Iris pigment epithelial cell (primary cell): ENCODE results near the gene MRPS34.
A peak's percentile ranks its signal among the peaks of the same experiment; 100 is the strongest.

Experiments
- DNase-seq: peaks from one replicate; pipeline ENCODE4 v3.0.0-alpha.2; 2011; ENCODE audit warnings: low read depth

The MRPS34 gene

DNA sequence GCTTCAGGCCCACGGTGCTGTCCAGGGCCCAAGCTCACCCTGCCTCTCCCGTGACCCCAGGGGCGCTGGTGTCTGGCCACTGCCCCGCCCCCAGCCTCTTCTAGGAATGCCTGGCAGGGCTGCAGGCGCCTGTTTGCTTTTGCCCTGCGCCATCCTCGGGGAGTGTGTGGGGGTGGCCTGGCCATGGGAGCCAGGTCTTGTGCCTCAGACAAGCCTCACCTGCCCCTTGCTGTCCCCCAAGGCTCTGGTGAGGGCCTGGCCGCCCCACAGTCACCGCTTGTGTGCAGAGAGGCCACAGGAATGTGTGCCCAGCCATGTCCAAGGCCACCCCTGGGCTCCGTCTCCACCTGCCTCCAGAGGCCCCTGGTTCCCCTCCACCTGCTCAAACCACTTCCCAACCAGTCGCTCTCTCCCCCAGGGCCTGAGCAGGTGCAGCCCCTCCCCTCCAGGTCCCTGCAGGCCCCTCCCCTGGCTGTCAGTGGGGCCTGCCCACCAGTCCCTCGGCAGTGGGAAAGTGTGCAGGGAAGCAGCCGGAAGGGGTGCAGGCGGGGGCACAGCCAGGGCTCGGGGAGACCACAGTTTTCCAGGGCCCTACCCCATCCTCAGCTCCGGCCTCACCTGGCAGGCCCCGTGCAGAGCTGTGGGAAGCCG is 21.4 kb upstream of the MRPS34 start:
- no peak for DNase-seq

DNA sequence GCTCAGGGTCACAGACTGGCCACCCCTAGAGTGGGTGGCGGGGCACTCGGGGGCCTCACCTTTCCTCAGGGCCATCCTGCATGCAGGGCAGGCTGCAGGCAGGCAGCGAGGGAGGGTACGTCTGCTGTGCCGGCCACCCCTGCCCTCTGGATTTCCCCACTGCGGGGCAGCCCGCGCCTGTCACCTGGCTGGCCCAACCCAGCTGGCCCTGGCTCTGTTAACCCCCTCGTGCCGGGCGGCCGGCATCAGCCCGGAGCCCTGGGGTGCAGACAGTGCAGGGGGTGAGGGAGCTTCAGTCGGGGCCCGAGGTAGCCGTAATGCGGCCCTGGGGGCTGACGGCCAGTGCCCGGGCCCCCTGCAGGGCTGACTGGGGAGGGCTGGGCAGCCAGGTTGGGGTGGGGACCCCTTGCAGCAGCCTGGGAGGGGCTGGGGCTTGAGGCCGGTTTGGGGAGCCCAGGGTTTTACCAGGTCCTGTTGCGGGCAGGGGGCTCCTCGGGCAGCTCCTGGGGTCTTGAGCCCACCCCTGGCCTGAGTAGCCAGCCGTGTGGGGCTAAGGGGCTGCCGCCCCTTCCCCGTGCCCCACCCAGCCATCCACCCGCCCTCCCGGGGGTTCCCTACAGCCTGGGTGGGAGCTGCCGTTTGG is 20.8 kb upstream of the MRPS34 start, which contains the start of gene IGFALS:
IGFALS (minus strand) TSS at position 128 of the 643 bp plus-strand sequence; CDS start at position 75, 53 bp downstream.
- DNase-seq = no peak

DNA sequence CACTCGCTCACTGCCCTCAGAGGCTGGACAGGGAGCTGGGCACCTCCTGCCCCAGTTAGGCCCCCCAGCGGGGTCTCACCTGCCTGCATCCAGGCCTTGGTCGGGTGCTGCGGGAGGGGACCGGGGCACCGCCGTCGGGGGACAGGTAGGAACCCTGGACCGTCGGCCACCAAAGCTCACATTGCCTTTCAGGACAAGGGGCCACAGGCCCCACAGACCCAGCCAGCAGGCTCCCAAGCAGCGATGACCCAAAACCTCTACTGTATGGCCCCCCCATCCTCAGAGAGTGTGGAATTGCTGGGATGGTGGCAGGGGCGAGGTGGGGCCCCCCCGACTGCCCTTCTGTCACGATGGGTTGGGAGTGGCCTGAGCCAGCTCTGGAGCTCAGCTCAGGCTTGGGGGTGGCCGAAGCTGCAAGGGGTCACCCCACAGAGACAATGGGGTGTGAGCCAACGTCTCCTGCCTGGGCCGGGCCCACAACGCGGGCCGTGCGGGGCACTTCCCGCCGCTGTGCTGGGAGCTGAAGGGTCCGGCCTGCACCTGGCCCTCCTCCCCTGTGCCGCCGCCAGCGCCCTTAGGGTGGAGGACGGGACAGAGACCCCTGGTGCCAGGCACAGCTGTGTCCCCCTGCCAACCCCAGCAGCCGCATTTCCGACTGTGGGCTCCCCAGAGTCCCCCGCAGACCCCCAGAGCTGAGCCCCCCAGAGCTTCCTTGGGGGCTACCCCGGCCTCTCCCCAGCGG is 20.1 kb upstream of the MRPS34 start:
- DNase-seq = no peak

DNA sequence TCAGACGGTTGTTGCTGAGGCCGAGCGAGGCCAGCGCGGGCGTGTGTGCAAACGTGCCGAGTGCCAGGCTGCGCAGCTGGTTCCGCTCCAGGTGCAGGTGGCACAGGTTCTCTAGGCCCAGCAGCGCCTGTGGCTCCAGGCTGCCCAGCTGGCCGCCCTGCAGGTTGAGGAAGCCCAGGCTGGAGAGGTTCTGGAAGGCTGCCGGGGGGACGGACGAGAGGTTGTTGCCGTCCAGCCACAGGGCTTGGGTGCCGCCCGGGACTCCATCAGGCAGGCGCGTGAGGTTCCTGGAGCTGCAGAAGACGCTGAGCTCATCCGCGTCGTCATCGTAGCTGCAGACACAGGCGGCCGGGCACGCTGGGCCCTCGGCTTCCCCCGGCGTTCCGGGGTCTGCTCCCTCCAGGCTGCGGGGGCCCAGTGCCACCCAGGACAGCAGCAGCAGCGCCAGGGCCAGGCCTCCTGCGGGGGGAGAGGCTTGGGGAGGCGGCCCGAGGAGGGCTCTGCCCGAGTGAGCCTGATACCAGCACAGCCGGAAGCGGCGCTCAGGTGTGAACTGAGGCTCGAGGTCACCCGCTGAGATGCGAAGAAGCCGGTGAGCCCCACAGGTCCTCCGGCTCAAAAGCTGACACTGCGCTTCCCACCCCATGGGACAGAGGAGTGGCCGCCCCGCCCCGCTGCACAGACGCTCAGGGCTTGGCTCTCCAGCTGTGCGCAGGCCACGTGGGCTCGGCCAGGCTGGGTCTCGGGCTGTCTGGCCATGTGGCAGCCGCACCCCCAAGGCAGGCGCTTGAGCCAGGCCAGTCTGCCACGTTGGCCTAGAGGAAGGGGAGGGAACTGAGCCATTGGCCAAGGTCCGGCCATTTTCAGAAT is 19.2 kb upstream of the MRPS34 start:
- DNase-seq = no peak

DNA sequence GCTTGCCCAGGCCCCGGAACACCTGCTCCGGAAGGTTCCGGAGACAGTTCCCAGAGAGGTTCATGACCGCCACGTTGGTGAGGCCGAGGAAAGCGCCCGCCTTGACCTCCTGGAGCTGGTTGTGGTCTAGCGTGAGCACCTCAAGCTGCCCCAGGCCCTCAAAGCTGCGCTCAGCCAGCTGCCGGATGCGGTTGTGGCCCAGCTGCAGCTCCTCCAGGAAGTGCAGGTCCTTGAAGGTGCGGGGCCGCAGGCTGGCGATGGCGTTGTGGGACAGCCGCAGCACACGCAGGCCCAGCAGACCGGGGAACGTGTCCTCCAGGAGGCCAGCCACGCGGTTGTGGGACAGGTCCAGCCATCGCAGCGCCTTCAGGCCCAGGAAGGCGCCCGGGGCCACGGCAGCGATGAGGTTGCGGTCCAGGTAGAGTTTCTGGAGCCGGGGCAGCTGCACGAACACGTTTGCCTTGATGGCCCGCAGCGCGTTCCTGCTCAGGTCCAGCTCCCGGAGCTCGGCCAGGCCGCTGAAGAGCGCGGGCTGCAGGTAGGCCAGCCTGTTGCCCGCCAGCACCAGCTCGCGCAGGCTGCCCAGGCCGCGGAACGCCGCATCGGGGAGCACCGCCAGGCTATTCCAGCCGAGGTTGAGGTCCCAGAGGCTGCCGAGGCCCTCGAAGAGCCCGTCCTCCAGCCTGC is 18.5 kb upstream of the MRPS34 start:
- DNase-seq = no peak

GRCh38 chr16:1790611-1791255 is 17.8 kb upstream of the MRPS34 start:
- no peak for DNase-seq

DNA sequence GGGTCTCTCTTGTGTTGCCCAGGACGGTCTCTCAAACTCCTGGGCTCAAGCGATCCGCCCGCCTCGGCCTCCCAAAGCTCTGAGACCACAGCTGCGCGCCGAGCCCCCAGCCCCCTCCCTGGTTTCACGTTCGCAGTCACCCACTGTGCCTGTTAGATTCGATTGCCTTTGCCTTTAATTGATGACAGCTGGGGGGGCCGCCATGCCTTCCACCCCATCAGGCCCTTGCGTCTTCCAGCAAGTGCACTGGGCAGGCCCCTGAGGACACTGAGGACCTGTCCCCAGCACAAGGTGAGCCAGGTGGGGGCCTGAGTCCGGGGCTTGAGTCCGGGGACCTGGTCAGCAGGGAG is 17.3 kb upstream of the MRPS34 start:
- no peak for DNase-seq

DNA sequence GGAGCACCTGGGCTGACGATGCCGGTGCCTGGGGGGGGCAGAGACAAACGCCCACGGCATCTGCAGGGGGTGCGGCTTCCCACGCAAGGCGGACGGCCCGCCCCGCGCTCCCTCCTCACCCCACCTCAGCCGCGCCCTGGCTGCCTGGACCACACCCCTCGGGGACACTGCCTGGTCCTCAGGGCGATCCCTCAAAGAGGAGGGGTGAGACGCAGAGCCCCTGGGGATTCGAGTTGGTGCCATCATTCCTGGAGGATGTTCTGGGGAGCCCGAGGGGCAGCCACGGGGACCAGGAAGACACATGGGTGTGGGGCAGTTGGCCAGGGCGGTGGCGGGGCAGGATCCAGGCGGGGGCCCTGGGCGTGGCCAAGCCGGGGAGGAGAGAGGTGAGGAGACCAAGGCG is 16.7 kb upstream of the MRPS34 start:
- DNase-seq = no peak

DNA sequence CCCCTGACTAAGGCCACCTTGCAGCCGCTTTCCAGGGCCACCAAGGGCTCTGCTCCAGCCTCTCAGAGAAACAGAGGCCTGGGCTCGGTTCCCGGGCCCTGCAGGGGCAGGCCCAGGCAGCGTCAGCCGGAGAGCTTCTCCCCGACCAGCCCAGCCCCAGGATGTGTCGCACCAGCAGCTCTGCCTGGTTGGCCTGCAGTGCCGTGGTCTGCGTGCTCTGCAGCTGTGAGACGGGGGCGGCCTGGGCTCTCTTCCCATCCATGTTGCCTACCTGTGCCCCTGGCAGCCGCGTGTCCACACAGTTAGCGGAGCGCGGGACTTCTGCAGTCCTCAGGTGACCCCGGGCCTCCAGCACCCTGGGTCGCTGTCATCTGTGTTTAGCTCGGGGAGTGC is 15.8 kb upstream of the MRPS34 start:
- DNase-seq = no peak

DNA sequence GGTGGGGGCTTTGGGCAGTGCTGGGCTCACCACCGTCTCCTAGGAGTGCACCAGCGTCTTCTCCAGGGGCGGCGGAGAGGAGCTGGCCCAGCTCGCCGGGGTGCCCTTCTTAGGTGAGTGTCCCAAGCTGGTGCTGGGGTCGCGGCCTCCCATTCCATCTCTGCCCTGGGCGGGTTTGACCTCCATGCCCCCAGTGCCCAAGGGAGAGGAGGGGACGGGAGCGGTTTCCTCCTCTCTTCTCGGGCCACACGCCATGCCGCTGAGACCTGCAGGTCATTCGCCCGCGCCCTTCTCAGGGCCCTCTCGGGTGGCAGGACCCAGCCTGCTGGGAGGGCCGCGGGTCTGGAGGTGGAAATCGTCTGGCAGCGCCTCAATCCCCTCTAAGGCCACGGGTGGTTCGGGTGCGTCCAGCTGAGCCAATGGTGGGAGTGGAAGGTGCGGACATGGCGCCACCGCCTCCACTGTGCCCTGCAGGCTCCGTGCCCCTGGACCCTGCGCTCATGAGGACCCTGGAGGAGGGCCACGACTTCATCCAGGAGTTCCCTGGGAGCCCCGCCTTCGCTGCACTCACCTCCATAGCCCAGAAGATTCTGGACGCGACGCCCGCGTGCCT is 15.3 kb upstream of the MRPS34 start:
- no peak for DNase-seq

GRCh38 chr16:1787322-1788094 is 14.6 kb upstream of the MRPS34 start:
- no peak for DNase-seq

- DNase-seq = no peak
Observed at GRCh38 chr16:1787056-1787321, 14.1 kb upstream of the MRPS34 start.

GRCh38 chr16:1786242-1787055 is 13.5 kb upstream of the MRPS34 start:
- DNase-seq = no peak

GRCh38 chr16:1785846-1786170 is 12.9 kb upstream of the MRPS34 start:
- no peak for DNase-seq

DNA sequence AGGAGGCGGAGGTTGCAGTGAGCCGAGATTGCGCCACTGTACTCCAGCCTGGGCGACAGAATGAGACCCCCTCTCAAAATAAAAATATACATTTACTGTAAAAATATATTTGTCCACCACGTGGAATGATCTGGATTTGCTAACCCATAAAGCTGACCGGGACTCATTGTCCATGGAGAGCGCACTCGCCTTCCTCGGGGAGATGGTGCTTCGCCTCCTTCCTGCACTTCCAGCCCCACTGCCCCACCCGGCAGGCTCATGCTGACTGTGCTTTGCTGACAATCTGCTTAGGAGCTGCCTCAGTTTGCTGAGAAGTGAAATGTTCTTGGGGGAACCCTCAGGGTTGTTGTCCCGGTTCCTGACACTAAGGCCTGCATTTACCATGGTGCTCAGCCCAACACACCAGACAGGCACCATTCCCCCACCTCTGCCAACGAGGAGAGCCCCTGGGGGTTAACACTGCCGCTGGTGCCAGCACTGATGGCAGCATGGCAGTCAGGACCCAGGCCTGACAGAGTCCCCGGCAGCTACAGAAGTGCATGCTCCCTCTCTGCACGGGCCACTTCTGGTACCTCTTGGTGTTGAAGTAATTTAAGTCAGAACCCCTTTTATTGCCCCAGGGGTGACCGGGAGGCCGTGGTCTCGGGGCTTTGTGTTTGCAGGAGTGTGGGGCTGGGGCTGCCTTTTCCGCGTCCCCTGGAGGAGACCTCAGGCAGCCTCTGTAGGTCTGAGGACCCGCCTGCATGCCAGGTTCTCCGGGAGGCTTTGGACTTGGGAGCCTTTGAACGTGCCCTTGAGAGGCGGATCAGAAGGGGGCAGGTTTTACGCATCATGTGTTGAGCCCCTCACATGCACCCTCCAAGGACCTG is 12.3 kb upstream of the MRPS34 start:
- no peak for DNase-seq

DNA sequence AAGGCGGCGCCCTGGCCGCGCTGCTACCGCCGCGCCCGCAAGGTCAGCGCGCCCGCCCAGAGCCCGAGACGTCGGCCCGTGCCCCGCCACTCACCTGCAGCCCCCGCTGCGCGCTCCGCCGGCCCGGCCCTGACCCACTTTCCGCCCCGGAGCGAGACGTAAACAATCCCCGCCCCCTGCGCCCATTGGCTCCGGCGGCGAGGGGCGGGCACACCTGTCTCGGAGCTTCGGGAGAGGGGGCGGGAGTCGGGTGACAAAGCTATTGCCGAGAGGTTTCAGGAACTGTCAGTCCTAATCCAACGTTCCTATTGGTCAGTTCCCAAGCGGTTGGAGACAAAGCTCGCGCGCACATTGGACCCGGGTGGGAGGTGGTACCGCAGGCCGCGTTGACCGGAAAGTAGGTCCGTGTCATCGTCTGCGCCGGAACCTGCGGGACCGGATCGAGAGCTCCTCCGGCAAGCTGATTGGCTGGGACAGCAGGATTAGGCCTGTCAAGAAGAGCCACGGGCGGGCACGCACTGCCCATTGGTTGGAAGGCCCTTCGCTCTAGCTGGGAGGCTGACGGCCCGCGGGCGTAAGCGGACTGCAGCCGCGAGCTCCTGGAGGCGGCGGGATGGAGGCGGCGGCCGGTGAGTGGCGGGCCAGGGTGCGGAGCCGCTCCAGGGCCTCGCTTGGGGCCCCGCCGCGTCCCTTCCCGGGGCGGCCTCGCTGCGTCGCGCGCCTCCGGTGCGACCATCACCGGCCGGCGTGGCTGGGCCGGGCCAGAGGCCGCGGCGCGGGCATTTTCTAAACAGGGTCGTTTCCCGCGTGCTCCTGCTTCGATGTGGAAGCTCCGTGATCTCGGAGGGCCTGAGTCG is 9.7 kb upstream of the MRPS34 start, which contains the start of the genes NUBP2 and SPSB3:
NUBP2 (plus strand) TSS at position 553 of the 857 bp plus-strand sequence; CDS start at position 614, 61 bp downstream.
SPSB3 (minus strand) TSS at position 164 of the 857 bp plus-strand sequence. CDS start 1,088 bp downstream, outside the sequence.
- DNase-seq = peak; percentile 100

GRCh38 chr16:1781758-1782407 is 8.9 kb upstream of the MRPS34 start:
- DNase-seq = peak; percentile 48
